Measurements from ENCODE around the gene BAHCC1.

BAHCC1 gene

DNA sequence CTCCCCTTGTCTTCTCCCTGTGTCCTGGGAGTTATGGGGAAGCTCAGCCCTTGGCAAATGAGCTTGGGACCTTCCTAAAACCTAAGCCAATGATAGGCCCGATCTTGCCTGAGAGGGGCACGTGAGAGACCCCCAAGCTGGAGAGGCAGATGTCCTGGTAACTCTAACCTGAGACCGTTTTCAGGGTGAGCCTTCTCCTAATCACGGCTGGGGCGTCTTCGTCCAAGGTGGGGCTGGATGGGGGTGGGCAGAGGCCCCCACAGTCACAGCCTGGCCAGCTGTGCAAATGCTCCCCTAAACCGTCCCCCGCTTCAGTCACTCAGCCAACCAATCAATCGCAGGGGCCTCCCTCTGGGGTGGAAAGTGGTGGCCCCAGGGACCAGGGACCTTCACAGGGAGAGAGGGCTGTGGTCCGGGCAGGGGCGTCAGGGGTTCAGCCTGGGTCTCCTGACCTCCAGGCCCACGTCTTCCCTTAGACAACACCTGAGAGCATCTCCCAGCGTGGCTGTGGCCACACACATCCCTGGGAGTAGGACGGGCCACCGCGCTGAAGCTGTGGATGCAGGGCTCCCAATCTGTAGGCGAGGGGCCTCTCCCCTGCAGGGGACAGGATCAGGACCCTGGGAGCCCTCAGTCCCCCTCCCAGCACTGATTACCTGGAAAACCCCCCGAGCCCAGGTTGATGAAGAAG, 86.7 kb downstream of the BAHCC1 start:
- no peak overlapping the region for H3K4me3 ChIP-seq (ENCODE audit: control insufficient read depth, low read depth, low read length)
- no peak for DNase-seq (ENCODE audit: low read depth)
- TF ChIP-seq, protein P1, sequence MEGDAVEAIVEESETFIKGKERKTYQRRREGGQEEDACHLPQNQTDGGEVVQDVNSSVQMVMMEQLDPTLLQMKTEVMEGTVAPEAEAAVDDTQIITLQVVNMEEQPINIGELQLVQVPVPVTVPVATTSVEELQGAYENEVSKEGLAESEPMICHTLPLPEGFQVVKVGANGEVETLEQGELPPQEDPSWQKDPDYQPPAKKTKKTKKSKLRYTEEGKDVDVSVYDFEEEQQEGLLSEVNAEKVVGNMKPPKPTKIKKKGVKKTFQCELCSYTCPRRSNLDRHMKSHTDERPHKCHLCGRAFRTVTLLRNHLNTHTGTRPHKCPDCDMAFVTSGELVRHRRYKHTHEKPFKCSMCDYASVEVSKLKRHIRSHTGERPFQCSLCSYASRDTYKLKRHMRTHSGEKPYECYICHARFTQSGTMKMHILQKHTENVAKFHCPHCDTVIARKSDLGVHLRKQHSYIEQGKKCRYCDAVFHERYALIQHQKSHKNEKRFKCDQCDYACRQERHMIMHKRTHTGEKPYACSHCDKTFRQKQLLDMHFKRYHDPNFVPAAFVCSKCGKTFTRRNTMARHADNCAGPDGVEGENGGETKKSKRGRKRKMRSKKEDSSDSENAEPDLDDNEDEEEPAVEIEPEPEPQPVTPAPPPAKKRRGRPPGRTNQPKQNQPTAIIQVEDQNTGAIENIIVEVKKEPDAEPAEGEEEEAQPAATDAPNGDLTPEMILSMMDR (conservative IDR thresholded peaks at IDR 0.05; ENCODE audit: control insufficient read depth, insufficient read depth, low read depth, low read length), result no peak

- TF ChIP-seq, protein P1 (conservative IDR thresholded peaks at IDR 0.05; ENCODE audit: control insufficient read depth, insufficient read depth, low read depth, low read length), result no peak
- DNase-seq (ENCODE audit: low read depth), result no peak
- H3K4me3 ChIP-seq (ENCODE audit: control insufficient read depth, low read depth, low read length), result no peak overlapping the region
Observed at GRCh38 chr17:81482673-81483072, 87.4 kb downstream of the BAHCC1 start.

DNA sequence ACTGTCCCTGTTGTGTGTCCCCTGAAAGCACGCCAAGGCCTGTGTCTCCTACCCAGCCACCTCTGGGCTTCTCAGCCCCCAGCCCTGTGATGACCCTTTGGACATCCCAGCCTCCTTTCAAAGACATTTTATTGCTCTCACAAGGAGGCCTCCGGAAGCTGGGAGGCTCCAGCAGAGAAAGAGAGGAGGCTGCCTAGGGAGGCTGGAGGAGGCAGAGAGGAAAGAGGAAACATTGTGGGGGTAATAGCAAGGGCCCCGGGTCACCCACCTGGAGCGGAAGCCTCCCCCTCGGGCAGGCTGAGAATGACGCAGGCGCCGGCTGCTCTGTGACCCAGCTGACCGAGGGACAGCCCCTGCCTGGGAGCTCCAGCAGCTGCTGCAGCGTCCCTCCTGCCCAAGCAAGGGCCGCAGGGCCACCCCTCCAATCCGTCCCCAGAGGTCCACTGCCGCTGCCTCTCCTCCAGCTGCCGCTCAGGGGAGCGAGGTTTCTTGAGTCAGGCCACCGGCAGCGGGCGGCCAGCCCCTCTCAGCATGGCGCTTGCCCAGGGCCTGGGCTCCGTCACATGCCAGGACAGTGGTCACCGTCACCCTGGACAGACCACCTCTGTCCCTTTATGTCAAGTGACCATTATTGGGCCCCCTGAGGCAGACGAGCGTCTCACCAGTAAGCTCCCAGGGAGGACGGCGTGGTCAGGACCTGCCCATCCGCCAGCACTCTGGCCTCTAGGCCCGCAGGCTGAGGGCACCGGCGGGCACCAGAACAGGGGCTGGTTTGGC, 88.0 kb downstream of the BAHCC1 start:
- TF ChIP-seq, protein P1 (conservative IDR thresholded peaks at IDR 0.05; ENCODE audit: control insufficient read depth, insufficient read depth, low read depth, low read length), result no peak
- no peak overlapping the region for H3K4me3 ChIP-seq (ENCODE audit: control insufficient read depth, low read depth, low read length)
- no peak for DNase-seq (ENCODE audit: low read depth)

DNA sequence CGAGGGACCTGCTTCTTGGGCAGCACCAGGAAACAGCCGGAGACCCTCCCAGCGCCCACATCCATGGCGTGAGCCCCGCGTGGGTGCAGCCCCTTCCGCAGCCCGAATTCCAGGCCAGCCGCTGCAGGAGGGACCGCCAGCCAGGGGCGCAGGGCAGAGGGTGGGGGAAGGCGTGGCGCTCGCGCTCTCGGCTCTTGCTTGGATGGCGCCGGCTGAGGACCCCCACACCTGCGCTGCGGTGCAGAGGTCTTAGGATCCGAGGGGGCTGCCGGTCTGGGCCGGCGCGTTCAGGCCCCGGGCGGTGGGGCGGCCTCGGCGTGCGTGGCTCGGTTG, 88.6 kb downstream of the BAHCC1 start:
- H3K4me3 ChIP-seq (ENCODE audit: control insufficient read depth, low read depth, low read length), result peak overlapping the region; percentile 27
- TF ChIP-seq, protein P1 (conservative IDR thresholded peaks at IDR 0.05; ENCODE audit: control insufficient read depth, insufficient read depth, low read depth, low read length), result no peak

GRCh38 chr17:81484195-81484979, 89.1 kb downstream of the BAHCC1 start:
- peak overlapping the region; percentile 29 for H3K4me3 ChIP-seq (ENCODE audit: control insufficient read depth, low read depth, low read length)
- peak; percentile 70 for DNase-seq (ENCODE audit: low read depth)
- TF ChIP-seq, protein P1 (conservative IDR thresholded peaks at IDR 0.05; ENCODE audit: control insufficient read depth, insufficient read depth, low read depth, low read length), result peak; percentile 34

More for the DNA sequence above, 88.6 kb downstream of the BAHCC1 start:
- DNase-seq (ENCODE audit: low read depth), result no peak

DNA sequence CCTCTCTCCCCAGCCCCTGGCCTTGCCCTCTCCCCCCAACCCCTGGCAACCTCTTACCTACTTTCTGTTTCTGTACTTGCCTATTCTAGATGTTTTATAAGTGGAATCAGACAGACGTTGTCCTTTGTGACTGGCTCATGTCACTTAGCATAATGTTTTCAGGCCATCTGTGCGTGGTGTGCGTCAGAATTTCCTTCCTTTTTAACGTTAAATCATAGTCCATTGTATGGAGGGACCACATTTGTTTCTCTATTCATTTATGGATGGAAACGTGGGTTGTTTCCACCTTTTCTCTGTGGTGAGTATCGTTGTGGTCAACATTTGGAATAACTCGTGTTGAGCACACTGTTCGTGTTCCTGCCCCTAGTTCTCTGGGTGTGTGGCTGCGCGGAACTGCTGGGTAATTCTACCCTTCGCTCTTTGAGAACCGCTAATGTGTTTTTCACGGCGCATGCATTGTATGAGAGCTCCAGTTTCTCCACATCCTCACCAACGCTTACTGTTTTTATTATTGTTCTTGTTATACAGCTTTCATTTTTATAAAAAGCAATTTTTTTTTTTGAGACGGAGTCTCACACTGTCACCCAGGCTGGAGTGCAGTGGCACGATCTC, 91.0 kb downstream of the BAHCC1 start:
- TF ChIP-seq, protein P1 (conservative IDR thresholded peaks at IDR 0.05; ENCODE audit: control insufficient read depth, insufficient read depth, low read depth, low read length), result no peak
- no peak for DNase-seq (ENCODE audit: low read depth)
- H3K4me3 ChIP-seq (ENCODE audit: control insufficient read depth, low read depth, low read length), result no peak overlapping the region

Data from fibroblast of mammary gland (primary cell).